GM18508 (cell line): ENCODE data around the gene PPP1R13B.

Experiments used
- ATAC-seq: cut with Tn5 transposase; IDR thresholded peaks from one replicate; pipeline ENCODE4 v1.9.1; 2021; ENCODE audit warnings: moderate number of reproducible peaks; ENCODE audit not compliant: insufficient read depth, unreplicated experiment

The PPP1R13B gene

GRCh38 chr14:103718572-103718971 lies 128.8 kb downstream of the PPP1R13B start:
- no peak for ATAC-seq

GRCh38 chr14:103716899-103717411 lies 130.4 kb downstream of the PPP1R13B start:
- ATAC-seq, result no peak

- no peak for ATAC-seq
Observed at GRCh38 chr14:103716091-103716801, 131.1 kb downstream of the PPP1R13B start.

- peak; percentile 91 for ATAC-seq
Observed at GRCh38 chr14:103715052-103716000, 132.0 kb downstream of the PPP1R13B start, which contains the start of the genes XRCC3 and ZFYVE21. Gene XRCC3, minus strand, starts transcription at chr14:103715451. Its CDS starts 4,364 bp downstream, at chr14:103711087. Gene ZFYVE21, plus strand, starts transcription at chr14:103715810. Its CDS starts 32 bp downstream, at chr14:103715842.

- no peak for ATAC-seq
Observed at GRCh38 chr14:103714063-103714724, 133.2 kb downstream of the PPP1R13B start.

GRCh38 chr14:103713304-103714062 lies 133.9 kb downstream of the PPP1R13B start:
- no peak for ATAC-seq

- no peak for ATAC-seq
Observed at GRCh38 chr14:103712633-103713247, 134.6 kb downstream of the PPP1R13B start.

GRCh38 chr14:103711516-103712431 lies 135.6 kb downstream of the PPP1R13B start:
- ATAC-seq, result no peak

GRCh38 chr14:103710771-103711377 lies 136.5 kb downstream of the PPP1R13B start:
- ATAC-seq, result no peak

GRCh38 chr14:103709814-103710213 lies 137.6 kb downstream of the PPP1R13B start:
- no peak for ATAC-seq

GRCh38 chr14:103708750-103709187 lies 138.6 kb downstream of the PPP1R13B start:
- ATAC-seq, result no peak

- no peak for ATAC-seq
Observed at GRCh38 chr14:103707329-103708263, 139.8 kb downstream of the PPP1R13B start.

GRCh38 chr14:103706551-103707328 lies 140.6 kb downstream of the PPP1R13B start:
- no peak for ATAC-seq

GRCh38 chr14:103705504-103706284 lies 141.7 kb downstream of the PPP1R13B start:
- no peak for ATAC-seq

- no peak for ATAC-seq
Observed at GRCh38 chr14:103705118-103705503, 142.3 kb downstream of the PPP1R13B start.
